ENCODE results near the gene OTUB1. TPM values are rescaled to one million over a fixed set of nuclear protein-coding genes. Genes with fewer than 3 reads are reported as not detected.

OTUB1 gene
- total RNA-seq, 1 donor from 2014 or later = 60.6 TPM

DNA sequence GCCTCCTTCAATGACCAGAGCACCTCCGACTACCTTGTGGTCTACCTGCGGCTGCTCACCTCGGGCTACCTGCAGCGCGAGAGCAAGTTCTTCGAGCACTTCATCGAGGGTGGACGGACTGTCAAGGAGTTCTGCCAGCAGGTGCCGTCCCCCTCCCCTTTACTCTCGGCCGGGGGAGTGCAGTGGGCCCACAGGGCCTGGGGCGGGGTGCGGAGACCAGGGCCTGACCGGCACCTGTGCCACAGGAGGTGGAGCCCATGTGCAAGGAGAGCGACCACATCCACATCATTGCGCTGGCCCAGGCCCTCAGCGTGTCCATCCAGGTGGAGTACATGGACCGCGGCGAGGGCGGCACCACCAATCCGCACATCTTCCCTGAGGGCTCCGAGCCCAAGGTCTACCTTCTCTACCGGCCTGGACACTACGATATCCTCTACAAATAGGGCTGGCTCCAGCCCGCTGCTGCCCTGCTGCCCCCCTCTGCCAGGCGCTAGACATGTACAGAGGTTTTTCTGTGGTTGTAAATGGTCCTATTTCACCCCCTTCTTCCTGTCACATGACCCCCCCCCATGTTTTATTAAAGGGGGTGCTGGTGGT, 11.0 kb downstream of the OTUB1 start:
- Histone ChIP-seq H3K36me3 (peaks cover 41% of the 10 kb centered on the region), H3K4me1 (peaks cover 34% of the 10 kb centered on the region), H3K4me3 (no peak overlapping the region), H3K9me3 (no peaks in the 10 kb centered on the region), H3K27me3 (no peaks in the 10 kb centered on the region), H3K27ac (no peak overlapping the region)
- TF ChIP-seq, protein P1, sequence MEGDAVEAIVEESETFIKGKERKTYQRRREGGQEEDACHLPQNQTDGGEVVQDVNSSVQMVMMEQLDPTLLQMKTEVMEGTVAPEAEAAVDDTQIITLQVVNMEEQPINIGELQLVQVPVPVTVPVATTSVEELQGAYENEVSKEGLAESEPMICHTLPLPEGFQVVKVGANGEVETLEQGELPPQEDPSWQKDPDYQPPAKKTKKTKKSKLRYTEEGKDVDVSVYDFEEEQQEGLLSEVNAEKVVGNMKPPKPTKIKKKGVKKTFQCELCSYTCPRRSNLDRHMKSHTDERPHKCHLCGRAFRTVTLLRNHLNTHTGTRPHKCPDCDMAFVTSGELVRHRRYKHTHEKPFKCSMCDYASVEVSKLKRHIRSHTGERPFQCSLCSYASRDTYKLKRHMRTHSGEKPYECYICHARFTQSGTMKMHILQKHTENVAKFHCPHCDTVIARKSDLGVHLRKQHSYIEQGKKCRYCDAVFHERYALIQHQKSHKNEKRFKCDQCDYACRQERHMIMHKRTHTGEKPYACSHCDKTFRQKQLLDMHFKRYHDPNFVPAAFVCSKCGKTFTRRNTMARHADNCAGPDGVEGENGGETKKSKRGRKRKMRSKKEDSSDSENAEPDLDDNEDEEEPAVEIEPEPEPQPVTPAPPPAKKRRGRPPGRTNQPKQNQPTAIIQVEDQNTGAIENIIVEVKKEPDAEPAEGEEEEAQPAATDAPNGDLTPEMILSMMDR (IDR thresholded peaks at IDR 0.05) = no peak
- ATAC-seq (no peak), DNase-seq (no peak)
- intact Hi-C loops (cut with DNase I) = no loop called here

DNA sequence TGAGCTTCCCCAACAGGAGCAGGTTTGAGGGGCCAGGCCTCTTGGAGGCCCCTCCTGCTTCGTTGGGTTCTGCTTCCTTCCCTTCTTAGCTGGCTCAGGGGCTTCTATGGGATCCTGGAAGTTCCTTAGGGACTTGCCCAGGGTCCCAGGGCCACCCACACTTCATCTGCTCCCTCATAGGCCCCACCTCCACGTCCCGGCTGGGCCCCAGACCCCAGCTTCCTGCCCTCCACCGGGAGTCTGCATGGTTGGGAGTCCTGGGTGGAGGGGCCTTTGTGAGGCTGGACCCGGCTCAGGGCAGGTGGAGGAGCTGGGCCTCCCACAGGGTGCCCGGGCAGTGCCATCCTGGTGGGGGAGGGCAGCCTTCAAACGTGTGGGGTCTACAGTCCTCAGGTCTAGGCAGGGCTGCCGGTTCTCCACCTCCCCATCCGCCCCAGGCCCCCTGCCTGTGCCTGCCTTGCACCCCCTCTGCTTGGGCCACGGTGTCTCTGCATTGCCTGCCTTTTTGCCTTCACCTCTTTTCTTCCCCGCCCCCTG, 11.6 kb downstream of the OTUB1 start:
- Histone ChIP-seq H3K9me3 (no peaks in the 10 kb centered on the region), H3K4me3 (no peak overlapping the region), H3K27ac (no peak overlapping the region), H3K36me3 (peaks cover 41% of the 10 kb centered on the region), H3K4me1 (peaks cover 37% of the 10 kb centered on the region), H3K27me3 (no peaks in the 10 kb centered on the region)
- ATAC-seq (no peak), DNase-seq (no peak)
- TF ChIP-seq, protein P1 (IDR thresholded peaks at IDR 0.05) = no peak
- intact Hi-C loops (cut with DNase I) = no loop called here

DNA sequence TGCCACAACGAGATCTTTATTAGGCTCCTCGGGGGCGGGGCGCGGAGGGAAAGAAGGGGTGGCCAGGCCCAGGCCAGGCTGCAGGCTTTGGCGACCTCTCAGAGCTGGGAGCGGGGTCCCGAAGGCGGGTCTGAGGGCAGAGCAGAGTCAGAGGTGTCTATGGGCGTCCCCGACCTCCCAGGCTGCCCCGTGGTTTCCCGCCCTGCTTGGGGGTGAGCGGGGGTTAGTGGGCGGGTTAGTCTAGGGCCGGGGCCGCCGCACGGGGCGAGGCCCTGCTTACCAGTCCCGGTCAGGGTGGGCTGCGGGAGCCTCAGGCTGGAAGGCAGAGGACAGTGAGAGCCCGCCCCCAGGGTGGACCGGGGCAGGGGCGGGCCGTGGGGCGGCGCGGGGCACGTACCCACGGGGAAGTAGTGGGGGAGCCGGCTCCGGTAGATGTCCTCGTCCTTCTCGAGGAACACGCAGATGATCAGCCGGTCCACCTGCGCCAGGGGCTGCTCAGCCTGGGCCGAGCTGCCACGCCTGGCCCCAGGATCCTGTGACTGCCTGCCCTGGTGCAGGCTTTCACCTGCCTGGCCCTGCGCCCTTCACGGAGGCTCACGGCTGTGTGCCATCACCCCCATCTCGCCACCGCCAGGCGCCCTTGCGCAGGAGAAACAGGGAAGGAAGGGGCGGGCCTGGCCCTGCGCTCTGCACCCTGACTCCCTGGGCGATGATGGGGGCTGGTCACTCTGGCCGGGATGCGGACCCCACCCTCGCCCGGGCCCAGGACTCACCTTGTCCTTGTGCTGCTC, 12.5 kb downstream of the OTUB1 start:
- Histone ChIP-seq H3K27ac (no peak overlapping the region), H3K36me3 (peaks cover 38% of the 10 kb centered on the region), H3K4me3 (peak overlapping the region; percentile 44), H3K9me3 (no peaks in the 10 kb centered on the region), H3K27me3 (no peaks in the 10 kb centered on the region), H3K4me1 (peaks cover 37% of the 10 kb centered on the region)
- peak; percentile 5 for ATAC-seq
- TF ChIP-seq, protein P1 (IDR thresholded peaks at IDR 0.05) = no peak
- intact Hi-C loops (cut with DNase I) = no loop called here
- DNase-seq = no peak

DNA sequence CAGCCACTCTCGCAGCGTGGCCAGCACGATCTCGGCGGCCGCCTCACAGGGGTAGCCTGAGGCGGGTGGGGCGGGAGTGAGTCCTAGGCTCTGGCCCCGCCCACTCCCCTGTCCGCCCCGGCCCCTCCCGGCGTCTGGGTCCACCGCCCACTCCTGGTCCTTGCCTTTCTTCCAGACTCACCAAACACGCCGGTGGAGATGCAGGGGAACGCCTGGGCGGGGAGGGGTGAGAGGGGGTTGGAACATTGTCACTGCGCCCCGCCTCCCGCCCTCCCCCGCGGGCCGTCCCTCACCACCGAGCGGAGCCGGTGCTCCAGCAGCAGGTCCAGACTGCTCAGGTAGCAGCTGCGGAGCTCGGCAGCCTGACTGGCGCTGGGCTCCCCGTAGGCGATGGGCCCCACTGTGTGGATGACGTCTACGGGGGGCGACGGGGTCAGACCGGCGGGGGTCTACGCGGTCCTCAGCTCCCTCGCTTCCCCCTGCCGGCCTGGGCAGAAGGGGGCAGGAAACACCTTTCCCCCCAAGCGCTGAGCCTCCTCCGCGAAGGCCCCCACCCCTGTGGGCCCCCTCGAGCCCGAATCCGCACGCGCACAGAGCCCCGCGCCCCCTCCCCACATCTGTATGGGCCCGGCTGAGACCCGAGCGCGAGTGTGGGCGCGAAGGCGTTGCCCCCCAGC, 13.2 kb downstream of the OTUB1 start:
- Histone ChIP-seq H3K9me3 (no peaks in the 10 kb centered on the region), H3K4me3 (peak overlapping the region; percentile 44), H3K27me3 (no peaks in the 10 kb centered on the region), H3K4me1 (peaks cover 37% of the 10 kb centered on the region), H3K36me3 (peaks cover 37% of the 10 kb centered on the region), H3K27ac (no peak overlapping the region)
- TF ChIP-seq, protein P1 (IDR thresholded peaks at IDR 0.05) = no peak
- DNase-seq = no peak
- peak; percentile 32 for ATAC-seq
- intact Hi-C loops (cut with DNase I) = loop anchor here (5.0 kb wide), 1 partner anchor 148 kb away; no protein-coding TSS in a partner anchor

DNA sequence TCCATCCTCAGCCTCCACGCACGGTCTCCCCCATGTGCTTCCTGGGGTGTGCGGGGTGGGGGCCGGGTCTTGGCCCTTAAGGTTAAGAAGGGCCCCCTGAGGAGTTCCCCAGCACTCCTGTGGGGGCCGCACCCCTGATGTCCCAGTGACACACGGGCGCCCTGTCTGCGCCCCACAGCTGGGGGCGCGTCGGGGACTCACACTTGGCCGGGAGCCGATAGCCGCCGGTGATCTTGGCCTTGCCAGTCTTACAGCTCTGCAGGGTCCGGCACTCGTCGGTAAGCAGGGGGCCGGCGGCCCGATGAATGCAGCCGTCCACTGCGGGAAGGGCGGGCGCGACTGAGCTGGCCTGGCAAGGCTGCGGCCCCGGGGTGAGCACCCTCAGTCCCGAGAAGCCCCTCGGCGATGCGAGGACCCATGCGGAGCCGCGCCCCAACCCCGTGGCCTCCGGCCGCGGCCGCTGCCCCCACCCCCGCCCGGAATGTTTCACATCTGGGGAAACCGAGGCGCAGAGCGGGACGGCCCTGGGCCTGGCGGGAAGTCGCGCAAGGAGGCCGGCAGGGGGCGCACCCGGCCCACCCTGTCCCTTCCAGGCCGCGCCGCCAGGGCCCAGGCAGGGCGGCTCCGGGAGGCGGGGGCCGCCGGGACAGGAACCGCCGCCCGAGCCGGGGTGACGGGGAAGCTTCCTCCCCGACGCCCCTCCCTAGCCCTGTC, 13.9 kb downstream of the OTUB1 start:
- Histone ChIP-seq H3K4me1 (peaks cover 37% of the 10 kb centered on the region), H3K27me3 (no peaks in the 10 kb centered on the region), H3K27ac (no peak overlapping the region), H3K4me3 (peak overlapping the region; percentile 44), H3K9me3 (no peaks in the 10 kb centered on the region), H3K36me3 (peaks cover 31% of the 10 kb centered on the region)
- DNase-seq = peak; percentile 84
- peak; percentile 89 for ATAC-seq
- intact Hi-C loops (cut with DNase I) = loop anchor here (5.0 kb wide), 1 partner anchor 147 kb away; no protein-coding TSS in a partner anchor
- TF ChIP-seq, protein P1 (IDR thresholded peaks at IDR 0.05) = peak; percentile 68
